ENCODE results near the gene RBCK1. TPM values are rescaled to one million over a fixed set of nuclear protein-coding genes. Genes with fewer than 3 reads are reported as not detected.

The RBCK1 gene
- polyA plus RNA-seq, 1 experiment: 130 TPM

- H3K27me3 ChIP-seq (ENCODE audit: control insufficient read depth, insufficient read depth, low read length): no peaks in the 10 kb centered on the region
- ChIA-PET POLR2A (no interaction called here), CTCF (interaction anchor here (0.6 to 3.0 kb wide), 2 partner anchors 28 to 50 kb away, joined by 3 to 12 read pairs; no protein-coding TSS in a partner anchor)
- DNase-seq (ENCODE audit: low read depth): no peak
- peaks cover under 1% of the 10 kb centered on the region; the same call in 1 of the 2 replicates for H3K36me3 ChIP-seq (ENCODE audit: control insufficient read depth, insufficient read depth, low read length)
- no peak for TF ChIP-seq CTCF (IDR thresholded peaks at IDR 0.05; ENCODE audit: insufficient read depth, low read depth, low read length)
- H3K4me3 ChIP-seq (ENCODE audit: low read depth, low read length): no peak overlapping the region
These were observed 4.5 kb upstream of the RBCK1 start for GRCh38 chr20:403582-403957.

GRCh38 chr20:404088-404487, 4.0 kb upstream of the RBCK1 start:
- CTCF ChIA-PET: interaction anchor here (0.6 to 3.0 kb wide), 3 partner anchors 27 to 50 kb away, joined by 3 to 12 read pairs (median 3); no protein-coding TSS in a partner anchor
- no peak for DNase-seq (ENCODE audit: low read depth)

GRCh38 chr20:406200-407132, 1.6 kb upstream of the RBCK1 start:
- POLR2A ChIA-PET: no interaction called here
- peaks cover 1% of the 10 kb centered on the region; the same call in 1 of the 2 replicates for H3K36me3 ChIP-seq (ENCODE audit: control insufficient read depth, insufficient read depth, low read length)
- H3K4me3 ChIP-seq (ENCODE audit: low read depth, low read length): no peak overlapping the region
- TF ChIP-seq CTCF (IDR thresholded peaks at IDR 0.05; ENCODE audit: insufficient read depth, low read depth, low read length): no peak
- no peaks in the 10 kb centered on the region for H3K27me3 ChIP-seq (ENCODE audit: control insufficient read depth, insufficient read depth, low read length)
- DNase-seq (ENCODE audit: low read depth): no peak
- CTCF ChIA-PET: interaction anchor here (1.1 to 1.3 kb wide), 2 partner anchors 33 to 52 kb away, joined by 3 read pairs; no protein-coding TSS in a partner anchor

More at GRCh38 chr20:404088-404487, 4.0 kb upstream of the RBCK1 start:
- no peaks in the 10 kb centered on the region for H3K27me3 ChIP-seq (ENCODE audit: control insufficient read depth, insufficient read depth, low read length)
- H3K36me3 ChIP-seq (ENCODE audit: control insufficient read depth, insufficient read depth, low read length): no peaks in the 10 kb centered on the region
- no peak overlapping the region for H3K4me3 ChIP-seq (ENCODE audit: low read depth, low read length)
- no peak for TF ChIP-seq CTCF (IDR thresholded peaks at IDR 0.05; ENCODE audit: insufficient read depth, low read depth, low read length)
- POLR2A ChIA-PET: no interaction called here

DNA sequence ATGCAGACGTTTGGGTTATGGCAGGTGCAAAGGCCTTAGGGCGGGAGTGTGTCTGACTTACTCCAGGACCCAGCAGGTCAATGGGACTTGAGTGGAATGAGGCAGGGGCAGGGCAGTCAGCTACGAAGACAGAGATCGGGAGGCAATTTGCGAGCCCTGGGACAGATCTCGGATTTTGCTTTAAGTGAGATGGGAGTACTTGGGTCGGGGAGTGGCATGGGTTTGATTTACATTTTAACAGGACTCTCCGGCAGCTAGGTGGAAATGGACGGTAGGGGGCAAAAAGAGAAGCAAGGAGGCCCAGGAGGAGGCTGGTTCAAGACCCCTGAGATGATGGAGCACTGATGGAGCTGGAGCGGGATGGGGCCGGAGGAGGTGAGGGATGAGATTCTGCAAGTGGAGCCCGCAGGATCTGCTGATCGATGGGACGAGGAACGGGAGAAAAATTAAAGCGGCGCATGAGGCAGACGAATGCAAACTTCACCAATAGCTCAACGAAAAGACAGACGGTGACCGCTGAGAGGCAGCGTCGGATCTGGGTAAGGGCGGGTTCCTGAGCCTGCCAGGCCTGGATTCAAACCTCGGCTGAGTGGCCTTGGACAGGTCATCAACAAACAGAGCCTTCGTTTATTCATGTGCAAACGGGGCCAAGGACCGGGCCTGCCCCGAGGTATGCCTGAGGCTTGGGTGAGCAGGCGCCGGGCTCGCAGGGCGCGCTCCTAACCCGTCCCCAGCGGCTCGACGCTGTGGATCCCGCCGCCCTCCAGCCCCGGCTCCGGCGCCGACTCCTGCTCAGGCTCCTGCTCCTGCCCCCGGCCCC, 756 bp upstream of the RBCK1 start:
- ChIA-PET POLR2A (no interaction called here), CTCF (interaction anchor here (0.7 to 1.3 kb wide), 3 partner anchors 12 to 53 kb away, joined by 3 read pairs; no protein-coding TSS in a partner anchor)

More for the DNA sequence above, 756 bp upstream of the RBCK1 start:
- DNase-seq (ENCODE audit: low read depth): no peak
- H3K27me3 ChIP-seq (ENCODE audit: control insufficient read depth, insufficient read depth, low read length): no peaks in the 10 kb centered on the region
- H3K36me3 ChIP-seq (ENCODE audit: control insufficient read depth, insufficient read depth, low read length): peaks cover 1% of the 10 kb centered on the region
- TF ChIP-seq CTCF (IDR thresholded peaks at IDR 0.05; ENCODE audit: insufficient read depth, low read depth, low read length): peak; percentile 31; the same call in 1 of the 2 replicates
- H3K4me3 ChIP-seq (ENCODE audit: low read depth, low read length): peak overlapping the region; percentile 97

All from BJ (cell line).